Neural cell (in vitro differentiated cells): Measurements from ENCODE around the gene FUT9.

ENCODE experiments used
- RAD21 ChIP-seq: fragments of 450-650 bp; conservative IDR thresholded peaks from 2 replicates; pipeline ENCODE4 v1.6.1; 2014; ENCODE audit warnings: antibody characterized with exemption, mild to moderate bottlenecking, moderate library complexity
- TF ChIP-seq, protein P1 (sequence below): fragments of 450-650 bp; IDR thresholded peaks from 2 replicates; pipeline ENCODE4 v1.5.1; 2014; ENCODE audit warnings: antibody characterized with exemption, mild to moderate bottlenecking, moderate library complexity; ENCODE audit not compliant: poor library complexity, severe bottlenecking

DNA sequence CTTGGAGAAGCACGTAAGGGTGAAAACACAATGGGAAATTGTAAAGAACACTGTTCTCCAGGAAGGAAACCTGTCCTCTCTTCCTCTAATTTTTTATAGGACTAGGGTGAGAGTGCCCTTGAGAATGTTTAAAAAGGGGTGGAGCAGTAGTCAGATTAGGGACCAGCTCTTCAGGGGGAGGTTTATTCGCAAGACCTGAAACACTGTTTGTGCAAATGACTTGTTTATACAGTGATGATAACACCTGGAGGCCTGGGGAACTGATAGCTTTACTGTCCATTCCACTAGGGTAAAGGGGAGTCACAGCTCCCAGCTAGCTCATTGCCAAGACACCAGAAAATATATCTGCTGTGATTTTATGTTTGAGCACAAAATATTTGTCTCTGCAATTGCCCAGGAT lies 8.1 kb upstream of the FUT9 start:
- TF ChIP-seq RAD21, result no peak
- TF ChIP-seq, protein P1, sequence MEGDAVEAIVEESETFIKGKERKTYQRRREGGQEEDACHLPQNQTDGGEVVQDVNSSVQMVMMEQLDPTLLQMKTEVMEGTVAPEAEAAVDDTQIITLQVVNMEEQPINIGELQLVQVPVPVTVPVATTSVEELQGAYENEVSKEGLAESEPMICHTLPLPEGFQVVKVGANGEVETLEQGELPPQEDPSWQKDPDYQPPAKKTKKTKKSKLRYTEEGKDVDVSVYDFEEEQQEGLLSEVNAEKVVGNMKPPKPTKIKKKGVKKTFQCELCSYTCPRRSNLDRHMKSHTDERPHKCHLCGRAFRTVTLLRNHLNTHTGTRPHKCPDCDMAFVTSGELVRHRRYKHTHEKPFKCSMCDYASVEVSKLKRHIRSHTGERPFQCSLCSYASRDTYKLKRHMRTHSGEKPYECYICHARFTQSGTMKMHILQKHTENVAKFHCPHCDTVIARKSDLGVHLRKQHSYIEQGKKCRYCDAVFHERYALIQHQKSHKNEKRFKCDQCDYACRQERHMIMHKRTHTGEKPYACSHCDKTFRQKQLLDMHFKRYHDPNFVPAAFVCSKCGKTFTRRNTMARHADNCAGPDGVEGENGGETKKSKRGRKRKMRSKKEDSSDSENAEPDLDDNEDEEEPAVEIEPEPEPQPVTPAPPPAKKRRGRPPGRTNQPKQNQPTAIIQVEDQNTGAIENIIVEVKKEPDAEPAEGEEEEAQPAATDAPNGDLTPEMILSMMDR, result no peak
